Cardiac fibroblast (primary cell): ENCODE data around the gene HOXA7.

ENCODE experiments used
- DNase-seq, 2 donors: peaks; one replicate each; pipeline versions ENCODE4 v3.0.0 to v3.0.0-alpha.2; 2010; ENCODE audit warnings: low read depth in 2 of 2
- H3K4me3 ChIP-seq, 2 donors: replicated peaks in 1 of 2; 1 replicate in 1 of 2; 2 replicates in 1 of 2; pipeline ENCODE4 v1.5.1; 2011; ENCODE audit warnings: low read depth in 2 of 2, low read length in 2 of 2, mild to moderate bottlenecking in 2 of 2, moderate library complexity in 1 of 2
- TF ChIP-seq, protein P1 (sequence below): IDR thresholded peaks from one replicate; pipeline ENCODE4 v1.5.1; 2011; ENCODE audit warnings: low read depth, mild to moderate bottlenecking, low read length, inconsistent platforms

Gene HOXA7

DNA sequence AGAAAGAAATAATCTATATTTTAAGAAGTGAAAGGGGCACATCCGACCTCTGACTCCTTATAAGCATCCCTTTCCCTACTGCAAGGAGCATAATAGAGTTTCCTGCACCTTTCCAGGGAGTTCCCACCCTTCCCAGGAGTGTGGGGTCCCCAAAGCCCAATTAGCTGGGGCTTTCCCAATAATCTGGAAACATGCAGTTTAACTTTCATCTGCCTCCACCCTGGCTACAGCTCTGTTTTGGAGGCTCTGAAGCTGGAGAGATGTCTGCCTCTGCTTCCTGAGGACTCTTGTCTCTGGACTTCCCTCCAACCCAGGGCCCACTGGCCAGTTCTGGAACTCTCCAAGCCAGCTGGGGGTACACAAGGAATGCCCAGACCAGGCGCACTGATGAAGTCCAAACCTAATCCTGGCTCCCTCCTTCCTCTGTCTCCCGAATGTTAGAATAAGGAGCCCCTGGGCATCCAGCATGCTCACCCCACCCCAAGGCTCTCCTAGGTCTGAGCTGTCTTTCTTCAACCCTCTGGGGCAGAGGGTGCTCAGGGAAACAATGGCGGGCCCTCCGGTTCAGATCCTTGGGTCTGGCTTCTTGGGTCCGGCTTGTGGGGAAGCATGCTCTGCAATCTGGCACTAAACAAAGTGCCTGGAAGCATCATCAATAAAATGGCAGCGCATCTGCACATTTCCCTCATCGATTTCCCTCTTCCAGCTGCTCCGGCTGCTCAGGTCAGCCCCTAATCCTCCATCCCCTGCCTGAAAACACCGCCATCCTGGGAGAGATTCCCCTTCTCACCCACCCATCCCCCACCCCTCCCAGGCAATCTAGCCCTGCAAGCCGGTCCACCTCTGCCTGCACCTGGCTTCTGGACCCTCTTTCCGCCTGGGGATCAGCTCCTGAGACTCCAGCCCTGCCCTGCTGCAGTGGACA, 39.3 kb downstream of the HOXA7 start:
- no peak for DNase-seq
- TF ChIP-seq, protein P1, sequence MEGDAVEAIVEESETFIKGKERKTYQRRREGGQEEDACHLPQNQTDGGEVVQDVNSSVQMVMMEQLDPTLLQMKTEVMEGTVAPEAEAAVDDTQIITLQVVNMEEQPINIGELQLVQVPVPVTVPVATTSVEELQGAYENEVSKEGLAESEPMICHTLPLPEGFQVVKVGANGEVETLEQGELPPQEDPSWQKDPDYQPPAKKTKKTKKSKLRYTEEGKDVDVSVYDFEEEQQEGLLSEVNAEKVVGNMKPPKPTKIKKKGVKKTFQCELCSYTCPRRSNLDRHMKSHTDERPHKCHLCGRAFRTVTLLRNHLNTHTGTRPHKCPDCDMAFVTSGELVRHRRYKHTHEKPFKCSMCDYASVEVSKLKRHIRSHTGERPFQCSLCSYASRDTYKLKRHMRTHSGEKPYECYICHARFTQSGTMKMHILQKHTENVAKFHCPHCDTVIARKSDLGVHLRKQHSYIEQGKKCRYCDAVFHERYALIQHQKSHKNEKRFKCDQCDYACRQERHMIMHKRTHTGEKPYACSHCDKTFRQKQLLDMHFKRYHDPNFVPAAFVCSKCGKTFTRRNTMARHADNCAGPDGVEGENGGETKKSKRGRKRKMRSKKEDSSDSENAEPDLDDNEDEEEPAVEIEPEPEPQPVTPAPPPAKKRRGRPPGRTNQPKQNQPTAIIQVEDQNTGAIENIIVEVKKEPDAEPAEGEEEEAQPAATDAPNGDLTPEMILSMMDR = no peak
- no peak overlapping the region for H3K4me3 ChIP-seq

DNA sequence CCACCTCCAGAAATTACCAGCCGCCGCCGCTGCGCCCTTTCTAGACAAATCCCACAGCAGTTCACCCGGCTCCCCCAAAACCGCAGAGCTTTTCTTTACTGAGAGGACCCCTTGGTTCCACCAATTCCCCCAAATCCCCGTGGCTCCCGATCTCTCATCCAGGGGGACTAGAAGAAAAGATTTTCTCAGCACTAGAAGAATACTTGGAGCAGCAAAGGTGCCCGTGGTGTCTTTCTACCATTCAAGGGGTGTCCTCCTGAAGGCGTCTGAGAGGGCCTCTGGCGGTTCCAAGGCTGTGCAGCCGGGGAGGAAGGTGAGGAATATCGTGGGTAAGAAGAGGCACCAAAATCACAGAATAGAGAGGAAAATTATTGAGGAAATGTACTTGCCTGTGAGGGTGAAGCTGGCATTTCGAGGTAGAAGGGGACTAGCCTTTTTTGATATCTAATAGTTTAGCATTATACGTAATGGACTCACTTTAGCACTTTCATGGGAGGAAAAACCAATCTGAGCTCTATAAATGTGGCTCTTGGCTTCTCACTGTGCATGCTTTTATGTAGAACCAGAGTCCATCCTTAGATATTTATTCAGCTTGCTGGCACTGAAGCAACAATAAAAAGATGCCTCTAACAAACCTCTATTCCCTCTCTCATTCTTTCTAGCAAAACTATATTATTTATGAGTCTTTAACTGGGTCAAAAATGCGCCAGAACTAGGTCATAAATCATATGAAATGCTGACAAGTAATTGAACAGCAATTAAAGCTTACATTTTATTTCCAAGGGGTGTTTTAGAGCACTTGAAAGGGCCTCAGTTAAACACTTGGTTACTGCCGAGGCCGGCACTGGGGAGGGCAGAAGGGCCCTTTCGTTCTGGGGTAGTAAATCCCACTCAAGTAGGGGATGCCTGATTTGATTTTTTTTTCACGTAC, 40.2 kb downstream of the HOXA7 start:
- TF ChIP-seq, protein P1 = no peak
- no peak overlapping the region for H3K4me3 ChIP-seq

DNA sequence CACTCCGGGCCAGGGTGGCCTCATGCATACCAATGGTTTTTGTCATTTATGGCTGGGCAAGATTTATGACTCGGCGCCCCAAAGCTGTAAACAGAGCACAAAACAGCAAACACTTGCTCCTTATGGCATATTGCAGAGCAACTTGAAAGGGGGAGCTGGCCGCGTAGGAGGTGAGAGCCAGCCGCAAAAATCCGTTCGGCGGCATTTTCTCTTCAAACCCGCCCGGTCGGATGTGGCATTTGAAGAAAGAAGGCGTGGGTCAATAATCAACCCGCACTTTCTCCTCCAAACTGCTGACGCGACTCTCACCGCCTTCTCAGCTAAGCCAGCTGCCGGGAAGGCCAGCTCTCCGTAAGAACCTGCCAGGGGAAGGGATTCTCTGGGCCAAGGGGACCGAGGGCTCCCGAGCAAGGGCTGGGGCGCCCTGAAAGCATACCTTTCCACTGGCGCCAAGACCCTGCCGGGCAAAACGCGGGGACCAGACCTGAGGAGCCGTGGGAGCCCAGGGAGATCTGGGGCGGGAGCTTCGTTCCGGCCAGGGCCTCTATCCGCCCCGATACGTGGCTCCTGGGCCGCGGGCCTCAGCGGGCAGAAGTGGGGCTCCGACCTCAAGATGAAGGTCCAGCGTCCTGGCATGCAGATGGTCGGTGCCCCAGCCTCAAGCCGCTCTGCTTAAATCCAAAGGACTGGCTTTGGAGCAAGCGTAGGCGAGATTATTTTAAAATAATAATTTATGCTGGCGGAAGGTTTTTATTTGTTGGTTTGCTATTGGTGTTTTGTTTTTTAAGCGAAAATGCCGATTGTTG, 41.1 kb downstream of the HOXA7 start:
- H3K4me3 ChIP-seq = peak overlapping the region in 1 of 2 donors; percentile 8
- TF ChIP-seq, protein P1 = no peak

More for the DNA sequence above, 40.2 kb downstream of the HOXA7 start:
- no peak for DNase-seq

DNA sequence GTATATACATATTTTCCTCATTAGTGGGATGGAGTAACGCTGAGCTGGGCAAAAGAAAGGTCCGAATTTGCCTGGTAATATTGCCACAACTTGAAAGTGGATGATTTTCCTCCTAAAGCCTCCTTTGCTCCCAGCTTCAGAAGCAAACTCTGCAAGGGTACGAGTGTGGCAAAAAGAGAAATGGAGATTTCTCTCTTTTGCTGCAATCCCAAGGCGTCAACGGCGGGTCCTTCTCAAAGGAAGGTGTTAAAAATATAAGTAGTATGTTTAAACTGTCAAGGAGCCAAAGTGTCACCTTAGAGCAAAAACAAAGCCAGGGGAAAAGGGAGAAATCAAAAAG, 41.6 kb downstream of the HOXA7 start:
- DNase-seq = no peak
- TF ChIP-seq, protein P1 = no peak
- no peak overlapping the region for H3K4me3 ChIP-seq

More for the DNA sequence above, 41.1 kb downstream of the HOXA7 start:
- no peak for DNase-seq

DNA sequence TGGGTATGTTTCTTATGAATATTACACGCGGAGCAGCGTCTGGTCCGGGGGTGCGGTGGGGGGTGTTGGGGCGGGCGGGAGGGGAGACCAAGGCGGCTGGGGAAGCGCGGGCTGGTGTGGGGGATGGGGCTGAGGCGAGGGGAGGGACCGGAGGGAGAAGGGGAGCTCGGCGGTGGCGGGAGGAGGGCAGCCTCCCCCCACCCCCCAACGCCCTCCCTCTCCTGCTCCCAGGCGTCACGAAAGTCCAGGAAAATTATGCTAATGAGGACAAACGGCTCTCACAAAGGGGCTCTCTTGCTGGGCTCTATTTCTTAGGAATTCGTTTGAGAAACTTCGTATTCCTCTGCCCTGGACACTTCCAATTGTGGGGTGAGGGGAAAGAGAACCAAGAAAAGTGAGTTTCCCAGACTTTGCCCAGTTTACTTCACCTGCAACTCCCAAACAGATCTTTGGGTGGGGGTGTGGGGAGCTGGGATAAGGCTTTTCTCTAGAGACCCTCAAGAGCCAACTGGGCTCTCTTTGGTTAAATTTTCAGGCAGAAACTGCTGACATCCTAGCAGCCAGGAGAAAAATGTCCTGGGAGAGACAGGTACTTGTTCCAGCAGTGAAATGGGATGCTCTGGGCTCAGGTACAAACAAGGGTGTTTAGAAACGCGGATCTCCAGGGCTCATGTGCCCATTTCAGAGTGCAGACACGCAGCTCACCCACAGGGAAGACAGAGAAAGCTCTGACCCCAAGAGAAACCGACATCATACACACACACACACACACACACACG, 42.3 kb downstream of the HOXA7 start:
- H3K4me3 ChIP-seq = no peak overlapping the region
- DNase-seq = no peak
- TF ChIP-seq, protein P1 = no peak
